ENCODE data around the gene PCDHGB1.
"Not testable (repeated sequence)": the region's sequence is repeated elsewhere in the genome, so short reads cannot be mapped to it uniquely, and the experiment has no call there.

PCDHGB1 gene

DNA sequence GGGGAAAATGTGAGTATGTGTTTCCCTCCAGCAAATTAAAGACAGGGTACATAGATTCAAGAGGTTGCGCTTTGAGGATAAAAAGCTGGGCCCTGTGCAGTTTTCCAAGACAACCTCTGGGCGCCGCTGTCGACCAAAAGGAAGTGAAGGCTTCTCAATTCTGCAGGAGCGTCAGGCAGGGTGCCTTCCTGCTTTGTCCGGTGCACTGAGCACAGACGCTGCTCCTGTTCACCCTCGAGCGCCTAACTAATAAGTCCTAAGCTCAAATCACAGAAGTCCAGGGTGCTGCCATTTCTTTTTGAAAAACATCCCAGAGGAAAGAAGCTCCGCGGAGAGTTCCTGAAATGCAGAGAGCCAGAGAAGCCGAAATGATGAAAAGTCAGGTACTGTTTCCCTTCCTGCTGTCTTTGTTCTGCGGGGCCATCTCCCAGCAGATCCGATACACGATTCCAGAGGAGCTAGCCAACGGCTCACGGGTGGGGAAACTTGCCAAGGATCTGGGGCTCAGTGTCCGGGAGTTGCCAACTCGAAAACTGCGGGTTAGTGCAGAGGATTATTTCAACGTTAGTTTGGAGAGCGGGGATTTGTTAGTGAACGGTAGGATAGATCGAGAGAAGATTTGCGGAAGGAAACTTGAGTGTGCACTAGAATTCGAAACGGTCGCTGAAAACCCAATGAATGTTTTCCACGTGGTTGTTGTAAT is at the start of gene PCDHGB1:
Gene PCDHGB1, plus strand, starts transcription at position 183 of the 703 bp plus-strand sequence. Its CDS starts 162 bp downstream, at position 345.
- DNase-seq = peak; percentile 90

DNA sequence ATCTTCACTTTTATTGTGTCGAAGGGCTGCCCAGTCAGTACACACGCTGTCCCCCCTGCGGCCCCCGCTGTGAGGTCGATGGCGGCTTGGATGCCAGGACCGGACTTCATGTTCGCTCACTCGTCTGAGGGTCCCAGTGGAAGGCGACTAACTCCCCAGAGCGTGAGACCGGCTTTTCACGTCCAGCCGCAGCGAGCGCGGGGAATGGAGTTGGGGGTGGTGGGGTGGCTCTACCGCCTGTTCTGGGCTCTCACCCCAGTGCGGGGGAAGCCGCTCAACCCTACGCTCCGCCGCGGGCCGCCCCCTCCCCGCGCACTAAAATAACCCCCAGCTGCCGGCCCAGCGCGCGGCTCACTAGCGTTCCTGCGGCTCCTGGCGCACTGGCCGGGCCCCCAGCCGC is 46.1 kb upstream of the PCDHGB1 start, which contains the start of gene SLC25A2:
Gene SLC25A2, minus strand, starts transcription at position 294 of the 400 bp plus-strand sequence. Its CDS starts 184 bp downstream, at position 110.
- no peak for DNase-seq

DNA sequence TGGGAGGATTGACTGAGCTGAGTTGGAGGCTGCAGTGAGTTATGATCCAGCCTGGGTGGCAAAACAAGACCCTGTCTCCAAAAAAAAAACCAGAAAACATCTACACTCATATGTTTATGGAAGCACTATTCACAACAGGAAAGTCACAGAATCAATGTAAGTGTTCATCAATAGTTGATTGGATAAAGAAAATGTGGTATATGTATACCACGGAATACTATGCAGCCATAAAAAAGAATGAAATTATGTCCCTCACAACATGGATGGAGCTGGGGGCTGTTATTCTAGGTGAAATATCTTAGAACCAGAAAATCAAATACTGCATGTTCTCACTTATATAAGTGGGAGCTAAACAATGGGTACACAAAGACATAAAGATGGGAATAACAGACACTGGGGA is 43.3 kb upstream of the PCDHGB1 start:
- no peak for DNase-seq

DNA sequence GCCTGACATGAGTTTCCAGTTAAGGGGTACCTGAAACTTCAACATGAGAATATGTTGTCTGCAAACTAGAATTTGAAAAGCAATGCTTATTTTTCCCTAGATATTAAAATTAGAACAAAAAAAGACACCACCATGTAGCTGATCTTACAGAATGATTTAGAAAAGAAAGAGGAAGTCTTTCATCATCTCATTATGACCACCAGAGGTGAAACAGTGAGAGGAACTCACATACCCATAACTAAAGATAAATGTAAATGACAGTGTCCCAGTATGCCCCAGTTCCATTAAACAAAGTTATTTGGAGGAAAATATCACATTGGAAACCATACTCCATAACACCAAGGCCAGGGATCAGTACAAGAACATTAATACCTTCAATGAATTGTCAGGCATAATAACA is 36.2 kb upstream of the PCDHGB1 start:
- no peak for DNase-seq

DNA sequence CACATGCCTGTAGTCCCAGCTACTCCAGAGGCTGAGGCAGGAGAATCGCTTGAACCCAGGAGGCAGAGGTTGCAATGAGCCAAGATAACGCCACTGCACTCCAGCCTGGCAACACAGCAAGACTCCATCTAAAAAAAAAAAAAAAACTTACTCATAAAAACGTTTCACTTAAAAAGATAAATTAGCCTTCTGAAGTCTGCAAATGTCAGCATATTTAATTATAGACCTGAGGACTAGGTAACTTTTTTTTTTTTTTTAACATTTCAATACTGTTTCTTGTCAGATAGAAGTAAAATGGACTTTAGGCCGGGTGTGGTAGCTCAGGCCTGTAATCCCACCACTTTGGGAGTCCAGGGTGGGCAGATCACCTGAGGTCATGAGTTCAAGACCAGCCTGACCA is 32.9 kb upstream of the PCDHGB1 start:
- DNase-seq = not testable (repeated sequence)

DNA sequence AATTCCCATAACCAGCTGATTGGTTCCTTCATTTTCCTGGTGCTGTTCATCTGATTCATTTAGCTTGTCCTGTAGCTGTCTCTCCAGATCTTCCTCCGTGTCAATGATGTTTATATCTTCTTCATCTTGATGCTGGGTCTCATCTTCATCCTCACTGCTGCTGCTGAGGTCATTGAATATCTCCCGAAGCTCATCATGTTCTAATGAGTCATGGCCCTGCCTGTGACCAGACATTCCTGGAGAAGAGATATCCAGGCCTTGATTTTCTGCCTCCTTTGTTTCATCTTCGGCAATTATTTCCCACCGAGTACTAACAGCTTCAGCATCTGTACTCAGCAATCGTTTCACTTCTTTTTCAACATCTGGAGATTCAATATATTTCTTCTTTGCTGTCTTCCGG is 30.7 kb upstream of the PCDHGB1 start:
- no peak for DNase-seq

DNA sequence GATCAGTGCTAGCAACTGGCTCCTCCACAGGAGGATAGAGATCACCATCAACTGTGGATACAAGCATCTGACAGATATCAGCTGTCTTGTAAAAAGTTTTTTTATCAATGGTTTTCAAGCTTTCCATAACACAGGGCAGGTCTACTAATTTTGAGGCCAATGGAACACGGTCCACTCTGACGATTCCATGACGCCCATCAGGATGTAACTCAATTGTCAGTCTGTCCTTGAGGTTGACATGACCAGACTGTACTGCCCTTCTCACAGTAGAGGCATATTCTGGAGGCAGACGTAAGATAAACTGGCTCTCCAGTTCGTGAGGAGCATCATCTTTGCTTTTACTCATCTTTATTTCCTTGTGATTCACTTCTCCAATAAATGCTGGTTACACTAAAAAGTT is 30.2 kb upstream of the PCDHGB1 start:
- no peak for DNase-seq

DNA sequence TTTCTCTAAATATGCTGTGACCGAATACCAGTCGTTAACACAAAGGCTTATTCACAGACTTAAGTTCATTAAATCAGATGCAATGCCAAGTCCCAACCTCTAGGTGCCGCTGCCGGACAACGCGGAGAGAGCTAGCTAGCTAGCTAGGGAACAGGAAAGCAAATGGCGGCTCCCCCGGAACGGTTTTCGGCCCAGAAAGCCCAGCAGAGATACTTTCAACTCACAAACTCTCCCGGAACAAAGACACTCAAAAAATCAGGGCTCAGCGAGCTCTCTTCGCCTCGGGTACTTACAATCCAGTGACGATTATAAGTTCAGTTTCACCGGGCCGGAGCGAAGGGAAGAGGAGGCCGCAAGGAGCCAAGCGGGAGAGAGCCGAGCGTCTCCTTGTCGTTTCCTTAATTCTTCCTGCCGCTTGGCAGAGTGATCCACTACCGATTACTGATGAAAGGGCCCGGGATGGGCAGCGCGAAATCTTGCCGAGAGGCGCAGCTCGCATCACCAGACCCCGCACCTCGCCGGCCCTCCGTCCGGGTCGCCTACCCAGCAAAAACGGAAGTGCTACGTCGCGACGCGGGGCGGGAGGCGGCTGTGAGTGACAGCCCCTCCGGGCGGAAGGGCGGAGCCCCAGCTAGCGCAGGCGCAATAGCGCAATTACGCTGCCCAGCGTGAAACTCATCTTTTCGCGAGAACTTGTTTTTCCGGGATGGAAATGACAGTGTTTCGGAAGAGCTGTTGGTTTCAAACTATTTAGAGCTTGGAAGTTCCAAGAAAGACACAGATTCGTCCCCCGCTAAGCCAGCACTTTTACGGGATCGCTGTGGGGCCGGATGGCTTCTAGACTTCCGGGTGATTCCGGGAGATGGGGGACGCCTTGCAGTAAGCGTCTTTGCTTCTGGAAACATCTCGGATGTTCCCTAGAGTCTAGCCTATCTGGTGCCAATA is 29.4 kb upstream of the PCDHGB1 start, which contains the start of gene TAF7:
Gene TAF7, minus strand, starts transcription at position 560 of the 945 bp plus-strand sequence. CDS start 740 bp downstream, outside the sequence.
- DNase-seq = peak; percentile 87

DNA sequence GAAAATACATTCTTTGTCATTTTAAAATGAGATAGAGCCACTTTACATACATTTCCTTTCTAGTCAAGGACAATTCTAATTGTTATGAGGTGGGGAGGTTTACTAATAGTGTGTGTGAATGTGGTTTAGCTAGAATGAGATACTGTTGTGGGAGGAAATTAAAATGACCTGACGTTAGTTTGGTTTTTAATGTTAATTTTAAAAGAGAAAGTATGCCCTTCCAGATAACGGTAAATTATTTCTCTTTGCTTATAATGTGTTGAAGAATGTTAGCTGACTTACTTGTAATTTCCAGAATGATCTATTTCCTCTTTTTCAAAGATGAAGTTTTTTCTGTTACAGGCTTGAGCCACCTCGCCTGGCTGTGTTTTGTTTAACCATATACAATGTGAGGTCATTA is 27.6 kb upstream of the PCDHGB1 start:
- DNase-seq = no peak

DNA sequence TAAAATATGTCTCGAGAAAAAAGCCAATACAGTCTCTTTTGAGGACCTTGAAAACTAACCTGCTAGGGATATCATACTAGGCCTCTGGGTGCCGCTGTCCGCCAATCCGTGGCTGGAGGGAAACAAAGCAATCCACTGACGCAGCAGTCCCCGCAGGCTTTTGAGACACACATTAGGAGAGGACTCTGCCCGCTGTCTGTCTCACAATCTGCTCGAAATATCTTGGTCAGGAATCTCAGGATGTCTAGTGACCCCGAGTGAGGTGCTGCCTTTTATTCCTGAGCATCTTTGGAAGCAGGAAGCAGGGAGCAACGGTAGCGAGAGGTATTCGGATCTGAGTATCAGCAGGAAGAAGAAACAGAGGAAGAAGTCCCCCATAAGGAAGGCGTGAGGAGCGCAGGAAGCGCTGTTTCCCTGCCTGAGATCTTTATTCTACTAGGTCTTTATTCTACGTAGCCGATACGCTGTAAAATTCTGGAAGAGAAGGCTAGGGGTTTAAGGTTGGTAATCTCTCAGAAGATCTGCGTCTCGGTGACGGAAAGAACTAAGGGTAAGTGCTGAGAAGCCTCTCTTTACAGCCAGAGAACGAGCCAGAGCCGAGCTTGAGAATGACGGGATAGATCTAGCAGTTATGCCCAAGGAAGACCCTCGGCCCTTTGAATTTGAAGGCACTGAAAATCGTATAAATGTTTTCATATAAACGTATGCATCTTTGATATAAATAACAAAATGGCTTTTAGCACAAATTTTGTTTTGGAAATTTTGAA is 23.6 kb upstream of the PCDHGB1 start:
- peak; percentile 86 for DNase-seq

DNA sequence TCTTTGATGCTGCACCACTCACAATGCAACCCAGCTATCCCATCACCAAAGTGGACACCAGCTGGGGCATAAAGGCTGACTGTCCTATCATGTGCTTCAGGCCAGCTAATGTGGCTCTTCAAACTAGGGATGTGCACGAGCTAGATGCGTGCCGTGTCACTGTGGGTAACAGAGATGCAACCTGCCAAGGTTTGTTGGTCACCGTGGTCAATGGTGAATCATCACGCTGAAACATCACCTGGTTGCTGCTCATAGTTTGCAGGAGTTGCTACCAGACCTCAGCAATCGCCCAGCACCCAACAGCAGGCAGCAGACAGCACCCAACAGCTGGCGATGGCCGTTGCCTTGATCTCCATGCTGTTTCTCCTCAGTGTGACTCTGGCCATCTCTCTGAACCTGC is 21.7 kb upstream of the PCDHGB1 start:
- DNase-seq = no peak

DNA sequence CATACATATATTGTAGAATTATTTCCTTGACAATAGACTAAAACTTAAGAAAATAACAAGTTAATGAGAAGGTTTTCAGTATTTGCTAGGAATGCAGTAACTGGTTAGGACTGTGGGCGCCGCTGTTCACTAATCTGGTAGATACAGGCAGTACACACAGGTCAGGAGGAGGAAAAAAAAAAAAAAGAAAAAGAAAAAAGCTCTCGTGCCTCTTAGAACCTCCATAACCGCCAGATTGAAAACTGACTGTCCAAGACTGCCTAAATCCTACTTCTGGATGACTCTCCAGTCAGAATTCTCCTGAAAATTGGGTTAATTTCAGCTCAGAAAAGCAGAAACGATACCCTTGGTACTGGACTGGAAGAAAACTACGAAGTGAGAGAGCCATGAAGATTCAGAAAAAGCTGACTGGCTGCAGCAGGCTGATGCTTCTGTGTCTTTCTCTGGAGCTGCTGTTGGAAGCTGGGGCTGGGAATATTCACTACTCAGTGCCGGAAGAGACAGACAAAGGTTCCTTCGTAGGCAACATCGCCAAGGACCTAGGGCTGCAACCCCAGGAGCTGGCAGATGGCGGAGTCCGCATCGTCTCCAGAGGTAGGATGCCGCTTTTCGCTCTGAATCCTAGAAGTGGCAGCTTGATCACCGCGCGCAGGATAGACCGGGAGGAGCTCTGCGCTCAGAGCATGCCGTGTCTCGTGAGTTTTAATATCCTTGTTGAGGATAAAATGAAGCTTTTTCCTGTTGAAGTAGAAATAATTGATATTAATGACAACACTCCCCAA is 19.4 kb upstream of the PCDHGB1 start, which contains the start of gene PCDHGA1:
Gene PCDHGA1, plus strand, starts transcription at position 216 of the 782 bp plus-strand sequence.
- no peak for DNase-seq

DNA sequence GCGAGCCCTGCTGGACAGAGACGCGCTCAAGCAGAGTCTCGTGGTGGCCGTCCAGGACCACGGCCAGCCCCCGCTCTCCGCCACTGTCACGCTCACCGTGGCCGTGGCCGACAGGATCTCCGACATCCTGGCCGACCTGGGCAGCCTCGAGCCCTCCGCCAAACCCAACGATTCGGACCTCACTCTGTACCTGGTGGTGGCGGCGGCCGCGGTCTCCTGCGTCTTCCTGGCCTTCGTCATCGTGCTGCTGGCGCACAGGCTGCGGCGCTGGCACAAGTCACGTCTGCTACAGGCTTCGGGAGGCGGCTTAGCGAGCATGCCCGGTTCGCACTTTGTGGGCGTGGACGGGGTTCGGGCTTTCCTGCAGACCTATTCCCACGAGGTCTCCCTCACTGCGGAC is 17.3 kb upstream of the PCDHGB1 start:
- DNase-seq = not testable (repeated sequence)

DNA sequence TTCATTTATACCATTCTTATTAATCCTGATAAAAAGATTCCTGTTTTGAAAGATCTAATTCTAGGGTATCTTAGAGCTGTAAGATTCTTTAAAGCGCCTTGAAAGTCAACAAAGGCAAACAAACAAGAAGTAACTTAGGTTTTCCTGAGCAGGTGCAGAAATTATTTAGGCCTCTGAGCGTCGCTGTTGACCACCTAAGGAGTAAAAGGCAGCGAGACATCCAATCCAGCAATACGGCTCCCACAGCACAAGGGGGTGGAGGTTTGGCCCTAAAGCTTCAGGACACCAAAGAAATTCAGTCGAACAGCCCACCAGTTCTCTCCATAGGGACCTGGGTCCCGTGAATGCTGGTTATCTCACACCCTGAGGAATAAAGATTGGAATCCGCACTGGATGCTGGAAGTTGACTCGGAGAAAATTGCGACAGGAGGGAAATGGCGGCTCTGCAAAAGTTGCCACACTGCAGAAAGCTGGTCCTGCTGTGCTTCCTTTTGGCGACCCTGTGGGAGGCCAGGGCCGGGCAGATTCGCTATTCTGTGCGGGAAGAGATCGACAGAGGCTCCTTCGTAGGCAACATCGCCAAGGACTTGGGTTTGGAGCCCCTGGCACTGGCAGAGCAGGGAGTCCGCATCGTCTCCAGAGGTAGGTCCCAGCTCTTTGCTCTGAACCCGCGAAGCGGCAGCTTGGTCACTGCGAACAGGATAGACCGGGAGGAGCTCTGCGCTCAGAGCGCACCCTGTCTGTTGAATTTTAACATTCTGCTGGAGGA is 11.2 kb upstream of the PCDHGB1 start, which contains the start of gene PCDHGA2:
Gene PCDHGA2, plus strand, starts transcription at position 223 of the 769 bp plus-strand sequence.
- DNase-seq = no peak

DNA sequence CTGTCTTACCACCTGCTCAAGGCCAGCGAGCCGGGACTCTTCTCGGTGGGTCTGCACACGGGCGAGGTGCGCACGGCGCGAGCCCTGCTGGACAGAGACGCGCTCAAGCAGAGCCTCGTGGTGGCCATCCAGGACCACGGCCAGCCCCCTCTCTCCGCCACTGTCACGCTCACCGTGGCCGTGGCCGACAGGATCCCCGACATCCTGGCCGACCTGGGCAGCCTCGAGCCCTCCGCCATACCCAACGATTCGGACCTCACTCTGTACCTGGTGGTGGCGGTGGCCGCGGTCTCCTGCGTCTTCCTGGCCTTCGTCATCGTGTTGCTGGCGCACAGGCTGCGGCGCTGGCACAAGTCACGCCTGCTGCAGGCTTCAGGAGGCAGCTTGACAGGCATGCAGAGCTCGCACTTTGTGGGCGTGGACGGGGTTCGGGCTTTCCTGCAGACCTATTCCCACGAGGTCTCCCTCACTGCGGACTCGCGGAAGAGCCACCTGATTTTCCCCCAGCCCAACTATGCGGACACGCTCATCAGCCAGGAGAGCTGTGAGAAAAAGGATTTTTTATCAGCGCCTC is 9.0 kb upstream of the PCDHGB1 start:
- DNase-seq = not testable (repeated sequence)

DNA sequence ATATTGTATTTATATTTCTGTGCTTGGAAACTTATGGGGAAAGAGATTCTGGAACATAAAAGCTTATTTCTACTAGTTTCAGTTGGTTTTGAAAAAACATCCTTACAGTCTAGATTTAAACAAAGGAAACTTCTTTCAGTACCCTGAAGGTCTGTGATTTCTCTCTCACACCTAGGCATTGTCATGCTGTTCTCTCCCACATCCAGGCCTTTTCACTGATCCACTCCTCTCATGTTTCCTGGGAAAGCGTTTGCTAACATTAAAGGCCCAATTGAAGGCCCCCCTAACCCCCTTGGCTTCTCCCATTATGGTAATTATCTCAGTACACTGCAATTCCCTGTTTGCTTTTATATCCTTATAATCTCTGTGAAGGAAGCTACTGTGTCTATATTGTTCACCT is 7.1 kb upstream of the PCDHGB1 start:
- DNase-seq = no peak

DNA sequence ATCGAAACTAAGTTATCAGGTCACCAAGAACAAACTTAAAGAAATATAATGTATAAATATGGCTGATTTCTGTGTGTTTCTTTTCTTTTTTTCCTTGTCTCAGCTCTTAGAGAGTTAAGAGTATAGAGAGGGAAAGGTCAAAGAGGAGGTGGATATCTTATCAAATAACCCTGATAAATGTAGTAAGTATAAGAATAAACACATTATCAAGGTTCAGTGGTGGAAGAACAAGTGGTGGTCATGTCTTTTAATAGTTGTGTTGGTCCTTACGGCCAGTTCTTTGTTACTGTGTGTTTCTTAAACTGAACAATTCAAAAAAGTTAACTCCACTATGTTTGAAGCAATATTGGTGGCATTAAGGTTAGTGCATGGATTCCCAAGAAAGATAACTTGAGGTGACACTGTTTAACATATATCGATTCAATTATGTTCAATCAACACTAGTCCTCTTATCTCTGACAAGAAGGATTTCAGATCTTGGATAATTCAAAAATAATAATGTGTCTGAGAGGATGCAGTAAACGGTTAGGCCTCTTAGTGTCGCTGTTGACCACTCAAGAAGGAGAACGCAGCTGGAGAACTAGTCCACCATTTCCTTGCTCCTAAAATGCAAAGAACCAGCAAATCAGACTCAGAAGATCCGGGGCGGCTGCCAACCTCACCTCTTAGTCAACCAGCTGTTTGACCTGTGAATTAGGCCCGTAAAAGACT is 6.5 kb upstream of the PCDHGB1 start, which contains the start of gene PCDHGA3:
Gene PCDHGA3, plus strand, starts transcription at position 588 of the 711 bp plus-strand sequence. CDS start 205 bp downstream, outside the sequence.
- no peak for DNase-seq

DNA sequence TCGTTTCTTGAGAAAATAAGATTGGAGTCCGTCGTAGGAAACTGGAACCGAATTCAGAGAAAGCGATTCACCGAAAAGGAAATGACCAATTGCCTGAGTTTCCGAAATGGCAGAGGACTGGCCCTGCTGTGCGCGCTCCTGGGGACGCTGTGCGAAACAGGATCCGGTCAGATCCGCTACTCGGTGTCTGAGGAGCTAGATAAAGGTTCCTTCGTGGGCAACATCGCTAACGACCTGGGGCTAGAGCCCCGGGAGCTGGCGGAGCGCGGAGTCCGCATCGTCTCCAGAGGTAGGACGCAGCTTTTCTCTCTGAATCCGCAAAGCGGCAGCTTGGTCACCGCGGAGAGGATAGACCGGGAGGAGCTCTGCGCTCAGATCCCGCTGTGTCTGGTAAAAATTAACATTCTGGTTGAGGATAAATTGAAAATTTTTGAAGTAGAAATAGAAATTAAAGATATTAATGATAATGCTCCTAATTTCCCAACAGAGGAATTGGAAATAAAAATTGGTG is 5.9 kb upstream of the PCDHGB1 start:
- DNase-seq = no peak

DNA sequence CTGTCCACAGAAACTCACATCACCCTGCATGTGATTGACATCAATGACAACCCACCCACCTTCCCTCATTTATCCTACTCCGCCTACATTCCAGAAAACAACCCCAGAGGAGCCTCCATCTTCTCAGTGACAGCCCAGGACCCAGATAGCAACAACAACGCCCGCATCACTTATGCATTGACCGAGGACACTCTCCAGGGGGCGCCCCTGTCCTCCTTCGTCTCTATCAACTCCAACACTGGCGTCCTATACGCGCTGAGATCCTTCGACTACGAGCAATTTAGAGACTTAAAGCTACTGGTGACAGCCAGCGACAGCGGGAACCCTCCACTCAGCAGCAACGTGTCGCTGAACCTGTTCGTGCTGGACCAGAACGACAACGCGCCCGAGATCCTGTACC is 4.6 kb upstream of the PCDHGB1 start:
- DNase-seq = no peak

DNA sequence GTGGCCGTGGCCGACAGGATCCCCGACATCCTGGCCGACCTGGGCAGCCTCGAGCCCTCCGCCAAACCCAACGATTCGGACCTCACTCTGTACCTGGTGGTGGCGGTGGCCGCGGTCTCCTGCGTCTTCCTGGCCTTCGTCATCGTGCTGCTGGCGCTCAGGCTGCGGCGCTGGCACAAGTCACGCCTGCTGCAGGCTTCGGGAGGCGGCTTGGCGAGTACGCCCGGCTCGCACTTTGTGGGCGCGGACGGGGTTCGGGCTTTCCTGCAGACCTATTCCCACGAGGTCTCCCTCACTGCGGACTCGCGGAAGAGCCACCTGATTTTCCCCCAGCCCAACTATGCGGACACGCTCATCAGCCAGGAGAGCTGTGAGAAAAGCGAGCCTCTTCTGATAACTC is 3.9 kb upstream of the PCDHGB1 start:
- DNase-seq = not testable (repeated sequence)
